COLO829 (cell line): Measurements from ENCODE around the gene BCDIN3D.

Source experiments
- DNase-seq: peaks from one replicate; pipeline ENCODE4 v3.0.0; 2012; ENCODE audit warnings: low spot score

The BCDIN3D gene

DNA sequence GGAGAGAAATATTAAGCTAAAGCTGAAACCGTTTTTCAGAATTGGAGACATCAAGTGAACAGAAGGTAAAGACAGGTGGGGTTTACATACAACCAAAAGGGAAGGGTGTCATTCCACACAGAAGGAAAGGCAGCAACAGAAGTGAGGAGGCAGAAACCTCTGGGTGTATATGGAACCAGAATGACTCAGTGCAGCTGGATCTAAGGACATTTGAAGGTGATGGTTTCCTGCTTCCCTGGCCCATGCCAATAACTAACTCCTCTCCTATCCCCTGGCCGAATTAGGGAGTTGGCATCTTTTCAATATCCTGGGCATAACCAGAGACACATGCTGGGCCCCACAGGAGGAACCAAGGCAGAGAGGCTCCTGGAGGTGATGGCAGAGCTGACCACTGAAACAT lies 23.1 kb downstream of the BCDIN3D start:
- no peak for DNase-seq

GRCh38 chr12:49818241-49818895 lies 24.5 kb downstream of the BCDIN3D start:
- DNase-seq: no peak

GRCh38 chr12:49813131-49813530 lies 29.8 kb downstream of the BCDIN3D start:
- DNase-seq: no peak

DNA sequence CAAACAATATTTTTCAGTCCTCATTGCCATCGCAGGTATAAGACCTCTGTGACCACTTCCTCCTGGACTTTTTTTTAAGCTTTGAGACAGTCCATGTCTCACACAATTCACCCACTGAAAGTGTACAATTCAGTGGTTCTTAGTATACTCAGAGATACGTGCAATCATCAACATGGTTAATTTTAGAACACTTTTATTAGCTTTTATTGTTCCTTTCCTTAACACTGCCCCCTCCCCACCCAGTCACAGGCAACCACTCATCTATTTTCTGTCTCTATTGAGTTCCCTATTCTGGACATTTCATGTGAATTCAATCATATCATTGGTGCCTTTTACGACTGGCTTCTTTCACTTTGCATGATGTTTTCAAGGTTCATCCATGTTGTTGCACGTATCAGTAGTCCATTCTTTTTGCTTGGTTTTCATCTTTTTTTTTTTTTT lies 30.9 kb downstream of the BCDIN3D start:
- no peak for DNase-seq

GRCh38 chr12:49811136-49811535 lies 31.8 kb downstream of the BCDIN3D start:
- DNase-seq: no peak

- no peak for DNase-seq
These were observed 33.0 kb downstream of the BCDIN3D start for GRCh38 chr12:49809906-49810389.

- no peak for DNase-seq
These were observed 33.5 kb downstream of the BCDIN3D start for GRCh38 chr12:49809381-49809905.

DNA sequence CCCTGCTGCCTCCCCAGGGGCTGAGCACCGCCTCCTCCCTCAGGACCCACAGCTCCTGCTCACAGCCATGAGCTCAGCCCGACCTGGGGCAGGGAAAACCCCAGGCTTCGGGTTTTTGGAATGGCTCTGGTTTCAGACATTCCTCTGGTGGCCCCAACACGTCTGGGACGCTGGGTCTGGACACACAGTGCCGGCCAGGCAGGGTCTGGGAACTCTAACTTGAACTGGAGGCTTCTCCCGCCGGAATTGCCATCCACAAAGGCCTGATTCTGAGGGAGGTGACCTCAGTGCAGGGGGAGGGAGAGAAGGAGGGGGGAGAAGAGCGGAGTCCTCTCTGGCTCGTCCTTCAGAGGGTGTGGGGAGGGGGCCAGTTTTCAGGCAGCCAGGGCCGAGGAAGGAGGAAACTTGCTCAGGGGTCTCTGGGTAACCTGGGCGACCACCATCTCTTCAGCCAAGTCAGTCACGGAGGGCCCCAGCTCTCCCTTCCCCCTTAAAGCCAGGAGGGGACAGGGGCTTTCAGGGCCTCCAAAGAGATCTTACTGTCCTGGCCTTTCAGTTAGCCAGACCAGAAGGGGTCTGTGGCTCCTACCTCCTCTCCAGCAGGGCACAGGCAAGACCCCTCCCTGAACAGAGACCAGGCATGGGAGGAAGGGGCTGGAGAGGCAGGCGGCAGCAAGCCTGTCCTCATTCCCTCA lies 34.1 kb downstream of the BCDIN3D start:
- DNase-seq: no peak

DNA sequence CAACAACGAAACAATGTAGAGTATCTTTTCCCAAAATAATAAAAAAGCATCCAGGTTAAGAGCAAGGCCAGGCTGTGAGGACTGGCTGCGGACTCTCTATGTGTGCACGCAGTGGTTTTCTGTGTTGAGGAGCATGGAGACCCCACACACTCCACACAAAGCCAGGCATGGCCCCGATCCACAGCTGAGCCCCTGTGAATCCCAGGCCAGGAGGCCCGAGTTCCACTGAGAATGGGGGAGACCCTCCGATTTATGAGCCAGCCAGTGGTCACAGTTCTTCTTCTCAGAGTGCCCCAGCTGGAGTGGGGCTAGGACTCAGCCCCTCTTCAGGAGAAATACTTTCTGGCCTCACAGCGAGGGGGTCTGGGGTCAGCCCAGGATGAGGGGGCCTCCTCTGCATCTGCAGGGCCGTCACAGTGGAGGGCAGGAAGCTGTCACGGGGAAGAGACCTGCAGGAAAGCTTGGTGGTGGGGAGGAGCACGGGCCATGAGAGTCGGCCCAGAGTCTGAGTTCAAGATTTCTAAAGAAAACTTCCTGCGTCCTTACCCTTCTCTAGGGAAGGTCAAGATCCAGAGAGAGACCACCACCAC lies 34.8 kb downstream of the BCDIN3D start:
- DNase-seq: no peak

DNA sequence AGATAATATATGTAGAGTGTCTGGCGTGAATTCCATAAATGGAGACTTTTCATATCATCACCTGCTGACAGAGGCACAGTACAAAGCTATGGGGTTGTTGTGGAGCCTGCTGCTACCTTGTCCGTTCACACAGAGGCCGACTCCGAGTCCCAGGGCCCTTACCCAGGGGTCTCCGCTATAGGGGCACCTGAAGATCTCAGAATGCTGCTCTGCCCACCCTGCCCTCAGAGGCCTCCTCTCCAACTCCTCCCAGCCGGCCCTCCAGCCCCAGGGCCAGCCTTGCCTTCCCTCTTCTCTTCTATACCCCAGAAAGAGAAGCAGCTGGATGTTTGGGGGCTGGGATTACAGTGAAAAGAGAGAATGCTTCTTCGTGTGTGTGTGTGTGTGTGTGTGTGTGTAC lies 36.0 kb downstream of the BCDIN3D start:
- DNase-seq: no peak

- DNase-seq: no peak
These were observed 36.5 kb downstream of the BCDIN3D start for GRCh38 chr12:49806321-49806813.

GRCh38 chr12:49805409-49805808 lies 37.5 kb downstream of the BCDIN3D start:
- DNase-seq: no peak

- no peak for DNase-seq
These were observed 38.1 kb downstream of the BCDIN3D start for GRCh38 chr12:49804821-49805220.

- peak; percentile 66 for DNase-seq
These were observed 39.0 kb downstream of the BCDIN3D start for GRCh38 chr12:49803693-49804450.

DNA sequence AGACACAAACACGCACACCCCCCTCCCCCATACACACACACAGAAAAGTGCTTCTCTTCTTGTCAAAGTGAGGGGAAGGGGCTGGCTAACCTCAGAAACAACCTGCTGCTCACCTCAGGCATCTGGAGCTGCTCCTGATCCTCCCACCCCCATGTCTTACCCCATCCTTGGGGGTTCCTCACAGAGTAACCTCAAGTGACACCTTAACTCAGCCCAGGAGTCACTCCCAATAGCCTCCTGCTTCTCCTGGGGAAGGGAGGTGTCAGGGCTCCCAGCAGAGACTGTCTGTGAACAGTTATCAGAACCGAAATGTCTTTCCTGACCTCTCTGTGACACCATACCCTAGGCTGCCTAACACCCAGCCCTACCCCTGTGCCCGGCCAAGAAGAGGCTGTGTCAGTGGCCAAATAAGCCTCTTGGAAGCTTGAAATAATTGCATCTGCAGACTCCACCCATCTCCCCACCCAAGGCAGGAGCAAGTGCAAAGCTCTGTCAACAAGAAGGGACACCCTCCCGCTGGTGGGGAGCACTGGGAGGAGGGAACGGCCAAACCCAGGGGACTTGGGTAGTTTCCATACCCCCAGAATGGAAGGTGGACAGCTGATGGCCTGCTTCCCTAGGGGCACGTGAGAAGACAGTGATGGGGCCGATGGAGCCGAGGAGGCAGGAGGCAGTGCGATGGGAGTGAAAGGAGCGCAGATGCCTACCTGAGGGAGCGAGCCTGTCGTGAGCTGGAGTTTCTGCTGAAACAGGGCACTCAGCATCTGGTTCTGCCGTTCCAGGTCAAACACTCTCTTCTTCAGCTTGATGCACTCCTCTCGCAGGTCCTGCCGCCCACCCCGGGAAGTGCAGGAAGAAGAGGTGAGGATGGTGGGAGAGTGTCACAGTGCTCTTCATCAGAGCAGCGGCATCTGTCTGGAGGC lies 41.5 kb downstream of the BCDIN3D start:
- DNase-seq: no peak

DNA sequence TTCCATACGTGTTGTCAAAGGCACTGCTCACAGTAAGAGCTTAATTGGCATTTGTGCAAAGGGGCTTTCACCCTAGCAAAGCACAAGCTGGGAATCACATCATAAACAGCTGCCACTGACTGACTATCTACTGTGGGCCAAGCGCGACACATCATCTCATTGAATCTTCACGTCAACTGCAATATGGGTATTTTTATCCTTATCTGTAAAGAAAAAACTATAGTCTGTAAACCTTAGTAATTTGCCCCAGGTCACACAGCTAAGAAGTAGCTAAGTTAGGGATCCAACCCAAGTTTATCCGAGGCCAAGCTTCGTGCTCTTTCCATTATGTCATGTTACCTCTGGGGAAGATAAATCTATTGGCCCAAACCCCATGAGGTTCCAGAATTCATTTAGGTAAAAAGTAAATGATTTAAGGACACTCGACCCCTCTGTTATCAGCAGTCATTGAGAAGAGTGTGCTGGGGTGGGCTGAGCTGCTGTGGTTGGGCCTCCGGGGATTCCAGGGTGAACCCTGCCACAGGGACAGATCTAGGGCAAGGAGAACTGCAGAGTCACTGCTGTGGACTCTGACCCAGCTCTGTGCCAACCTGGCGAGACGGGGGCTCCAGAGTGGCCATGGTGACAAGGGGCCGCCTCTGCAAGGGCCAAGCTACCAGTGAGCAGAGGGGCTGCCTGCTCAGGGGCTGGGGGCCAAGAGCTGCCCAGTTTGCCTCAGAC lies 42.3 kb downstream of the BCDIN3D start:
- no peak for DNase-seq

- DNase-seq: no peak
These were observed 44.0 kb downstream of the BCDIN3D start for GRCh38 chr12:49798934-49799333.

- no peak for DNase-seq
These were observed 44.7 kb downstream of the BCDIN3D start for GRCh38 chr12:49798248-49798647.

DNA sequence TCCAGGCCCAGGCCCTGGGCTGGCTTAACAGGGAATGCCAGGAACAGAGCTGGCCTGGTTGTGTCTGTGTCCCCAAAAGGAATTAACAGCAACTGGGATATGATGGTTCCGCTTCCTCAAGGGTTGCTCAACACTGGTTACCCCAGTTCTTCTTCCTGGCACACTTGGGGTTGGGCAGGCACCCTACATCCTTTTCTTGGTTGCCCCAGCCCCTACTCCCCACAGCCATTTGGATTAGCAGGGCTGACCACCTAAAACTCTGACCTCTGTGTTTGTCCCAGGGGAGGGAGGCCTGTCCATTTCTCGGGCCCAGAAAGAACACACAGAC lies 45.5 kb downstream of the BCDIN3D start:
- DNase-seq: no peak
